Stomach (tissue), 9 donors: Measurements from ENCODE around the gene BCOR. TPM values are rescaled to one million over a fixed set of nuclear protein-coding genes. Genes with fewer than 3 reads are reported as not detected.

ENCODE experiments used
- DNase-seq, 2 donors: peaks; one replicate each; pipeline versions ENCODE4 v3.0.0 to v3.0.0-alpha.2; 2013 to 2019
- H3K27ac ChIP-seq, 5 donors: fragments of 200-600 bp in 4 of 5; sonication (generic) in 4 of 5; one replicate each; pipeline ENCODE4 v1.5.1; 2013 to 2019; ENCODE audit warnings: mild to moderate bottlenecking in 1 of 5, moderate library complexity in 1 of 5
- H3K27me3 ChIP-seq, 3 donors: fragments of 200-600 bp; sonication (generic); one replicate each; pipeline ENCODE4 v1.5.1; 2017 to 2019; ENCODE audit warnings: mixed run types in 1 of 3
- H3K36me3 ChIP-seq, 4 donors: fragments of 200-600 bp; sonication (generic); 1 replicate in 3 of 4; 2 replicates in 1 of 4; pipeline ENCODE4 v1.5.1; 2016 to 2019
- H3K4me1 ChIP-seq, 4 donors: fragments of 200-600 bp; sonication (generic); one replicate each; pipeline ENCODE4 v1.5.1; 2016 to 2019
- H3K4me3 ChIP-seq, 4 donors: fragments of 200-600 bp; sonication (generic) in 3 of 4; one replicate each; pipeline ENCODE4 v1.5.1; 2016 to 2019; ENCODE audit warnings: mild to moderate bottlenecking in 1 of 4
- H3K9me3 ChIP-seq, 4 donors: fragments of 200-600 bp; sonication (generic); one replicate each; pipeline ENCODE4 v1.5.1; 2016 to 2019
- EP300 ChIP-seq: sonication (generic); formaldehyde crosslinking; IDR thresholded peaks from one replicate; pipeline ENCODE4 v1.6.1; 2017; ENCODE audit warnings: antibody characterized with exemption
- POLR2A ChIP-seq, 4 donors: fragments of 450-650 bp; IDR thresholded peaks; one replicate each; pipeline ENCODE4 v1.6.1; 2016; ENCODE audit warnings: antibody characterized with exemption in 4 of 4, control low read depth in 2 of 4, mild to moderate bottlenecking in 1 of 4, moderate library complexity in 1 of 4
- POLR2AphosphoS5 ChIP-seq, 3 donors: sonication (generic); formaldehyde crosslinking; IDR thresholded peaks; one replicate each; pipeline ENCODE4 v1.6.1; 2016; ENCODE audit warnings: antibody characterized with exemption in 3 of 3
- WGBS, 5 donors: extraction: QIAGEN DNeasy Blood & Tissue Kit in 3 of 5; methylation state at CpG; one replicate each; pipeline versions ENCODE4 v1.1.5 to v1.1.7; 2013 to 2018; 5-methylcytosine and 5-hydroxymethylcytosine counted together
- intact Hi-C: fragments of 100-400 bp; cut with DNase I; formaldehyde crosslinking; loops from one replicate; pipeline ENCODE4 v1.15.1; 2023; ENCODE audit warnings: low total_unique reads
- polyA plus RNA-seq, 3 donors: library from polyadenylated mRNA; stranded (reverse); fragments of 200-250 nt; gene quantifications; one replicate each; pipeline ENCODE4 v1.2.3, GENCODE V29; 2013
- total RNA-seq, 5 donors: library from RNA; depleted of rRNA; stranded (reverse); fragments of >200 nt; gene quantifications; one replicate each; pipeline versions ENCODE4 v1.1.0 to v1.2.3, GENCODE V29; 2014 to 2016
- TF ChIP-seq, protein P1 (sequence below), 7 experiments: fragments of 450-650 bp in 4 of 7; fragments of 200-600 bp in 3 of 7; sonication (generic) in 3 of 7; IDR thresholded peaks; one replicate each; pipeline ENCODE4 v1.5.1; 2016 to 2019; ENCODE audit warnings: antibody characterized with exemption in 7 of 7, control low read depth in 2 of 7, mild to moderate bottlenecking in 1 of 7
- donor health status: healthy with polysubstance abuse.
- donor health status: Bipolar disorder and iron deficiency.
- donor health status: healthy.

BCOR gene
- total and polyA plus RNA-seq, 8 donors: 4.4 to 45.5 (median 19.2) TPM

DNA sequence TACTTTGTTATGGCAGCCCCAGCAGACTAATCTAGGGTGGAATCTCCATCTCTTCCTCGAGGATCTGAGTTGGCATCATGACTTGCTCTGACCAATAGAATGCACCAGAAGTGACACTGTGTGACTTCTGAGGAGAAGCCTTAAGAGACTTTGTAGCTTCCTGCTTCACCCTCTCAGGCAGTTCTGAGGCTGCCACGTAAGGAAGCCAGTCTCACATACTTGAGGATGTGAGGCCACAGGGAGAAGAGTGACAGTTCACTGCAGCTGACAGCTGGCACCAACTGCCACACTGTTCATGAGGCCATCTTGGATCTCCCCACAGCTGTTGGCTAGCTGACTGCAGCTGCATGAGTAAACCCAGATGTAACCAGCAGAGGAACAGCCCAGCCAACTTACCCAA lies 29.3 kb upstream of the BCOR start:
- Histone ChIP-seq H3K27ac (no peak overlapping the region), H3K4me1 (no peaks in the 10 kb centered on the region), H3K9me3 (no peaks in the 10 kb centered on the region), H3K27me3 (no peaks in the 10 kb centered on the region), H3K36me3 (no peaks in the 10 kb centered on the region), H3K4me3 (no peak overlapping the region)
- intact Hi-C loops: no loop called here
- 65 to 80% (median 69%) methylated on average over 1 to 2 of the region's 2 CpGs for WGBS, 5 donors
- peak in 1 of 2 donors; percentile 39 for DNase-seq
- TF ChIP-seq POLR2AphosphoS5 (IDR thresholded peaks at IDR 0.05) (no peak), EP300 (no peak), POLR2A (IDR thresholded peaks at IDR 0.05) (no peak)
- TF ChIP-seq, protein P1, sequence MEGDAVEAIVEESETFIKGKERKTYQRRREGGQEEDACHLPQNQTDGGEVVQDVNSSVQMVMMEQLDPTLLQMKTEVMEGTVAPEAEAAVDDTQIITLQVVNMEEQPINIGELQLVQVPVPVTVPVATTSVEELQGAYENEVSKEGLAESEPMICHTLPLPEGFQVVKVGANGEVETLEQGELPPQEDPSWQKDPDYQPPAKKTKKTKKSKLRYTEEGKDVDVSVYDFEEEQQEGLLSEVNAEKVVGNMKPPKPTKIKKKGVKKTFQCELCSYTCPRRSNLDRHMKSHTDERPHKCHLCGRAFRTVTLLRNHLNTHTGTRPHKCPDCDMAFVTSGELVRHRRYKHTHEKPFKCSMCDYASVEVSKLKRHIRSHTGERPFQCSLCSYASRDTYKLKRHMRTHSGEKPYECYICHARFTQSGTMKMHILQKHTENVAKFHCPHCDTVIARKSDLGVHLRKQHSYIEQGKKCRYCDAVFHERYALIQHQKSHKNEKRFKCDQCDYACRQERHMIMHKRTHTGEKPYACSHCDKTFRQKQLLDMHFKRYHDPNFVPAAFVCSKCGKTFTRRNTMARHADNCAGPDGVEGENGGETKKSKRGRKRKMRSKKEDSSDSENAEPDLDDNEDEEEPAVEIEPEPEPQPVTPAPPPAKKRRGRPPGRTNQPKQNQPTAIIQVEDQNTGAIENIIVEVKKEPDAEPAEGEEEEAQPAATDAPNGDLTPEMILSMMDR (IDR thresholded peaks at IDR 0.05): no peak

DNA sequence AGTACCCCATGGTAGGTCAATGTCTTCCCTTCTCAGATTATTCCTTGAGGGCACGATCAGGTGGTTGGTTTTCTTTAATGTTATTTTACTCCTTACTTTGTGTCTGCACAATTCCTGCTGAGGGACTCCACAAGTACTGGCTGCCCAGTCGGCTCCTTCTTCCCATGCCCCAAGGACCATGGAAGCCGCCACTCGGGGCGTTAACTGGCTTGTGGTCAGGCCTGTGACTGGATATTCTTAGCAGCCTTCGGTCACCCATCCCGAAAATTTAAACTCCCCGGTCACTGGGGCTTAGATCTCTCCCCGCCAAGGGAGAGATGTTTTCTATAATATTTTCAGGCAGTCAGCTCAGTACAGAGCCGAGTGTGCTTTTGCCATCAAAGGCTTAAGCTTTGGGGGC lies 24.7 kb upstream of the BCOR start:
- Histone ChIP-seq H3K36me3 (no peaks in the 10 kb centered on the region), H3K9me3 (no peaks in the 10 kb centered on the region), H3K27ac (no peak overlapping the region), H3K4me1 (no peaks in the 10 kb centered on the region), H3K4me3 (no peak overlapping the region), H3K27me3 (no peaks in the 10 kb centered on the region)
- no peak for DNase-seq
- TF ChIP-seq, protein P1 (IDR thresholded peaks at IDR 0.05): no peak
- no peak for TF ChIP-seq POLR2A (IDR thresholded peaks at IDR 0.05)
- TF ChIP-seq EP300: no peak
- no peak for TF ChIP-seq POLR2AphosphoS5 (IDR thresholded peaks at IDR 0.05)
- WGBS, 5 donors: 89 to 98% (median 96%) methylated on average over 5 to 10 of the region's 10 CpGs
- intact Hi-C loops: no loop called here

DNA sequence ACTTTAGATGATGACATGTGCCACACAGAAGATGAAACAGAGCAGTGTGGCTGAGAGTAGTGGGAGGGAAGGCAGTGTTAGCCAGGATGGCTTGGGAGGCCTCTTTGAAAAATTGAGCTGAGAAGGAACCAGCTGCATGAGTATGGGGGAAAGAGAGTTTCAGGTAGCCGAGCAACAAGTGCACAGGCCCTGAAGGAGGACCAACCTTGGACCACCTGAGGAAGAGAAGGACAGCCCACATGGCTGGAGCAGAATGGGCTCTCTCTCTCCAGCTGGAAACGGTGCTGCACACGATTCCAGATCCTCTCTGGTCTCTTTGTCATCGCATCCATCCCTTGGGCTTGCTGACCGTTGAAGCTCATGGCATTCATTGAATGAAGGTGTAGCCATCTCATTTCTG lies 23.9 kb upstream of the BCOR start:
- Histone ChIP-seq H3K27me3 (no peaks in the 10 kb centered on the region), H3K9me3 (no peaks in the 10 kb centered on the region), H3K27ac (no peak overlapping the region), H3K36me3 (no peaks in the 10 kb centered on the region), H3K4me3 (no peak overlapping the region), H3K4me1 (no peaks in the 10 kb centered on the region)
- intact Hi-C loops: no loop called here
- DNase-seq: no peak
- no peak for TF ChIP-seq POLR2AphosphoS5 (IDR thresholded peaks at IDR 0.05)
- no peak for TF ChIP-seq POLR2A (IDR thresholded peaks at IDR 0.05)
- TF ChIP-seq EP300: no peak
- TF ChIP-seq, protein P1 (IDR thresholded peaks at IDR 0.05): no peak
- WGBS, 5 donors: 80 to 98% (median 88%) methylated on average over 5 of the region's 5 CpGs

DNA sequence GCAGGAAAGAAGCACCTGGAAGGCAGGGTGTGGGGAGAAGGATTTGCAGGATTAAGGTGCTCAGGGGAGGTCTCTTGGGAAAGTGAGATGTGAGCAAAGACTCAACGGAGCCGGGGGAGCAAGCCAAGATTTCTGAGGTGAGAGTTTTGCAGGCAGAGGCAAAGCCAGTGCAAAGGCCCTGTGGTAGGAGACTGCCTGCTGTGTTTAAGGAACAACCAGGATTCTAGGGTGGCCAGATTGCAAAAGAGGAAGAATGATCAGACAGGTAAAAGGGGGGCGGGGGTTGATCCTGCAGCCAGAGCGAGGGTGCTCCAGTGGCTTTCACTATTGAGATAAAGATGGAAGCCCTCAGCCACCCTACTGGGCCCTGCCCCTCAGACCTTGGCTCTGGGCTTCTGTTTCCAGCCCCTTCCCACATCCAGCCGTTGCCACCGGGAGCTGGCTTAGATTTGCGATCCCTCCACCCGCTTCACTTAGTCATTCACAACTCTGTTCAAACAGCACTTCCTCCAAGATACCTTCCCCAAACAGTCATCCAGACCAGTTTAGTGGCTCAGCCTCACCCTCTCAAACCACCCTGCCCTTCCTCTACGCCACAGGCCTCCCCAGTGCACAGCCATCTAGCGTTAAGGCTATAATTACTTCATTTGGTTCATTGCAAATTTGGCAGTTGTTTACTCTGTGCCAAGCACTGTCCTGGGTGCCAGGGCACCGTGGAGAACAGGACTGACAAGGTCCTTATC lies 23.3 kb upstream of the BCOR start:
- Histone ChIP-seq H3K4me3 (no peak overlapping the region), H3K4me1 (no peaks in the 10 kb centered on the region), H3K36me3 (no peaks in the 10 kb centered on the region), H3K27ac (no peak overlapping the region), H3K9me3 (no peaks in the 10 kb centered on the region), H3K27me3 (no peaks in the 10 kb centered on the region)
- DNase-seq: no peak
- 70 to 81% (median 73%) methylated on average over 9 to 11 of the region's 11 CpGs for whole genome bisulfite sequencing, 5 donors
- TF ChIP-seq, protein P1 (IDR thresholded peaks at IDR 0.05): no peak
- TF ChIP-seq POLR2AphosphoS5 (IDR thresholded peaks at IDR 0.05): no peak
- no peak for TF ChIP-seq POLR2A (IDR thresholded peaks at IDR 0.05)
- no peak for TF ChIP-seq EP300
- intact Hi-C loops: no loop called here
